Mesodermal cell (in vitro differentiated cells): ENCODE data around the gene SSBP2.
"Not testable (repeated sequence)": the region's sequence is repeated elsewhere in the genome, so short reads cannot be mapped to it uniquely, and the experiment has no call there.

ENCODE experiments used
- H3K27ac ChIP-seq: 2 replicates; pipeline ENCODE4 v1.7.0; 2013; ENCODE audit warnings: mild to moderate bottlenecking, low read depth, low read length, moderate library complexity; ENCODE audit not compliant: severe bottlenecking
- H3K36me3 ChIP-seq: 2 replicates; pipeline ENCODE4 v1.7.1; 2013; ENCODE audit warnings: mild to moderate bottlenecking, low read length, moderate library complexity; ENCODE audit not compliant: control insufficient read depth, insufficient read depth
- H3K4me1 ChIP-seq: one replicate; pipeline ENCODE4 v1.7.1; 2013; ENCODE audit warnings: mild to moderate bottlenecking, low read length; ENCODE audit not compliant: insufficient read depth, control insufficient read depth, poor library complexity, severe bottlenecking
- H3K4me3 ChIP-seq: 2 replicates; pipeline ENCODE4 v1.7.0; 2013; ENCODE audit warnings: low read length, control low read depth, mild to moderate bottlenecking; ENCODE audit not compliant: insufficient read depth, poor library complexity, severe bottlenecking; ENCODE audit errors: extremely low read depth
- H3K9me3 ChIP-seq: 2 replicates; pipeline ENCODE4 v1.7.1; 2013; ENCODE audit warnings: mild to moderate bottlenecking, low read length, moderate library complexity; ENCODE audit not compliant: control insufficient read depth
- WGBS, 2 experiments: methylation state at CpG; one replicate each; pipeline ENCODE4 v1.1.5; 2013; ENCODE audit warnings: missing lambda C conversion rate in 2 of 2; ENCODE audit not compliant: insufficient coverage in 2 of 2; 5-methylcytosine and 5-hydroxymethylcytosine counted together

Gene SSBP2

DNA sequence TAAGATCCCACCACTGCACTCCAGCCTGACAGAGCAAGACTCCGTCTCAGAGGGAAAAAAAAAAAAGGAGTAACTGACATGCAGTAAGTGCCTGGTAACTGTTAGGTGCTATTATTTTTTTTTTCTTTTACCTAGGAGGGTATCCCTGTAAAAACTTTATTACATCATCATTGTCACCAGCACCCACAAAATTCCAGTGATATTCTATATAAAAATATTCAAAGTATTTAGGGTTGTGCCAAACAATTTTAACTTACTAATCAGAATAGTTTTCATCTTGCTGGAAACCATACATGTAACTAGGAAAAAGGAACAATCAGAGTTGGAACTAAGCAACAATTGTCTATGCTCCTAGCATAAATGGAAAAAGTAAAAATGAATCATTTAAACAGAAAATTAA lies 112.4 kb downstream of the SSBP2 start:
- H3K9me3 ChIP-seq = no peaks in the 10 kb centered on the region
- WGBS, 2 experiments = no CpG with 5 or more reads among the region's 1 CpG
- H3K36me3 ChIP-seq = no peaks in the 10 kb centered on the region
- H3K27ac ChIP-seq = no peak overlapping the region
- H3K4me1 ChIP-seq = peaks cover 14% of the 10 kb centered on the region
- no peak overlapping the region for H3K4me3 ChIP-seq

DNA sequence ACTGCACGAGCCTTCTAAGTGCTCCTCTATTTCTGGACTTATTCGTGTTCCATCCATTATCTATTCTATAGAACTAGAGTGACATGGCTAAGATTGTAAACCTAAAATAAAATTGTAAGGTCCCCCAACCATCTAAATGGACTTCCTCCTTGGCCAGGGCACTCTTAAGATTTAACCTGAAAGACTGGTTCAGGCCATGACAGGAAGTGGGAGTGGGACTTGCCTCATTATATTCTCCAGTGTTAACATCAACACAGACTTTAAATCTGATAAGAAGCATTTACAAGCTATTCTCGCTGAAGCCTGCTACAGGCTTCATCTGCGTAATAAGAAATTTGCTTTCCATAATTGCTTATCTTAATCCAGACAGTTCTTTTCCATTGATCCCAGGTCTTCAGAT lies 117.0 kb downstream of the SSBP2 start:
- Histone ChIP-seq H3K4me1 (peaks cover 6% of the 10 kb centered on the region), H3K4me3 (no peak overlapping the region), H3K27ac (no peak overlapping the region), H3K9me3 (no peaks in the 10 kb centered on the region), H3K36me3 (no peaks in the 10 kb centered on the region)
- WGBS, 2 experiments = 81 to 89% methylated on average over 2 to 3 of the region's 4 CpGs

DNA sequence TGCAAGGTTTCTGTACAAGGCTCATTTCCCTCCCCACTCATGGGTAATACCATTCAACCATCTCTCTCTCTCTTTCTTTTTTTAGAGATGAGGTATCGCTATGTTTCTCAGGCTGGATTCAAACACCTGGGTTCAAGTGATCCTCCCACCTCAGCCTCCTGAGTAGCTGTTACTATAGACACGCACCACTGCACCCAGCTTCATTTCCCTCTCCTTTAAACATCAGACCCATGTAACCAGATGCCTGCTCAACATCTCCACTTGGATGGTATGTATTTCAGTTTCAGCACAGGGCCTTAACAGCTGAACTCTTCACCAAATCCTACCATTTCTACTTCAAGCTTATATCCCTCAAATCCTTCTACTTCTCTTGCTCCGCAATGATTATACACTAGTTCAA lies 117.4 kb downstream of the SSBP2 start:
- H3K27ac ChIP-seq = no peak overlapping the region
- H3K9me3 ChIP-seq = no peaks in the 10 kb centered on the region
- no peak overlapping the region for H3K4me3 ChIP-seq
- peaks cover 6% of the 10 kb centered on the region for H3K4me1 ChIP-seq
- WGBS, 2 experiments = 91 to 100% methylated on average over 2 of the region's 3 CpGs
- no peaks in the 10 kb centered on the region for H3K36me3 ChIP-seq

DNA sequence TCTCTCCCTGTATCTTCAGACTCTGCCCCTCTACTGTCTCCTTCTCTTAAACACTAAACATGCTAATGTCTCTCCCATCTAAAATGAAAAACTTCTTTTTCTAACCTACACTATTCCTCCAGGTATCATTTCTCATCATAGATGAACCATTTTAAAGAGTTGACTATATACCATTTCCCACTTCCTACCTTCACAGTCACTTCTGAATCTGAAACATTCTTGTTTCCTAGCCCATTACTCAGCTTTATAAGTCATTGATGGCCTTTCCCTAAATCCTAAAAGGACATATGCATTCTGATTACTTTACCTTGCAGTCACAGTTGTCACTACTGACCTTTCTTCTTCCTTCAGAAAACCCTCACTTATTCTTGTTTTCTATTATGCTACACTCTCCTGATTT lies 118.2 kb downstream of the SSBP2 start:
- no peak overlapping the region for H3K27ac ChIP-seq
- no peaks in the 10 kb centered on the region for H3K9me3 ChIP-seq
- peaks cover 6% of the 10 kb centered on the region for H3K4me1 ChIP-seq
- no peaks in the 10 kb centered on the region for H3K36me3 ChIP-seq
- no peak overlapping the region for H3K4me3 ChIP-seq

DNA sequence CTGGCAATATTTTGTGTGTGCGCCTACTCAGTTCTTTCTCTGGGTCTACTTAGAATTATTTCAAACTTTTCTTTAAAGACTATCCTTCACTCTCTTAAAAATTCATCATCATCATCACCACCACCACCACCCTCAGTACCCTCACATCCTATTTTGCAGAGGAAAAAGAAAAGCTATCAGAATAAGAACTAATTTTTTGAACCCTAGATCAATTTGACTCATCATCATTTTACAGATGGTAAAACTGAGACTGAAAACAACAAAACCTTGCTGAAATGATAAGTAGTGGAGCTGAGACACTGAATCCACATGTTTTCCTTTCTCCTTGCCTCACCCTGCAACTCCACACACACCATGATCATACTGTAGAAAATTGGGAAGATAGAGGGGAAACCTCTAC lies 119.3 kb downstream of the SSBP2 start:
- no peaks in the 10 kb centered on the region for H3K9me3 ChIP-seq
- no peak overlapping the region for H3K27ac ChIP-seq
- no peak overlapping the region for H3K4me3 ChIP-seq
- H3K36me3 ChIP-seq = no peaks in the 10 kb centered on the region
- no CpG with 5 or more reads among the region's 1 CpG for WGBS, 2 experiments
- H3K4me1 ChIP-seq = peaks cover 11% of the 10 kb centered on the region

DNA sequence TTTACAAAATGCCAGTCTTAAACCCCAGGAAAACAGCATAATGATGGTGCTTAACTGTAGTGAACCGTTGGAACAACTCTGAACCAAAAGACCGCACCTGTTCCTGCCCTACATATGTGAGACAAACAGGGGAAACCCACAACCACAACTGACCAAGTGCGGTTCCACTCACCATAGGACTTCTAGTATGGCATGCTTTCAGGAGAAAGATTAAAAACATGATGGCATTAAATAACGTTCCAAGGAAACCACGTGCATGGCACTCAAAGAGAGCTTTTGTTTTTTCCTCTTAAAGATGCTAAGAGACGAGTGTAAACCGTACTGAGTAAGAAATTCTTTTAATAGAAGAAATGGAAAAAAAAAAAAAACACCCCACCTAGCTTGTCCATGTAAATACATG lies 119.8 kb downstream of the SSBP2 start:
- Histone ChIP-seq H3K36me3 (no peaks in the 10 kb centered on the region), H3K4me1 (peaks cover 16% of the 10 kb centered on the region)
- 90 to 94% methylated on average over 2 of the region's 7 CpGs for WGBS, 2 experiments

DNA sequence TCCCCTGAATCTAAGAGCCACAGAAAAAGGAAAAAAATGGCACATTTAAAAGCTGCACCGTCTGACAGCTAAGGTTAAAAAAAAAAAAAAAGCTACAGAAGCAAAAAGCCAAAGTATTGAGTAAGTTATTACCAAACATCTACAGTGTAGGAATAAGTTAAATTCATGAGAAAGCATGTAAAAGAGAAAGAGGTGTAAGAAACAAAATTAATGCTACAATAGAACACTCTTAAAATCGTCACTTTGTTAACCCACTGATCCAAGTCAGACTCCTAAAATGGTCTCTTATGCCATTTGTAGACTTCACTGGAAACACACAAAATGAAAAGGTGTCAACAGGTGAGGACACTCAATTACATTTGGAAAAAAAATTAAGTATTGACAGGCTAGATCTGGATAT lies 120.2 kb downstream of the SSBP2 start:
- no peaks in the 10 kb centered on the region for H3K9me3 ChIP-seq
- no peak overlapping the region for H3K27ac ChIP-seq
- no peak overlapping the region for H3K4me3 ChIP-seq
- WGBS, 2 experiments = no CpG with 5 or more reads among the region's 2 CpGs
- peaks cover 18% of the 10 kb centered on the region for H3K4me1 ChIP-seq
- H3K36me3 ChIP-seq = no peaks in the 10 kb centered on the region

More for the DNA sequence above, 119.8 kb downstream of the SSBP2 start:
- H3K4me3 ChIP-seq = no peak overlapping the region
- H3K27ac ChIP-seq = no peak overlapping the region
- H3K9me3 ChIP-seq = no peaks in the 10 kb centered on the region

DNA sequence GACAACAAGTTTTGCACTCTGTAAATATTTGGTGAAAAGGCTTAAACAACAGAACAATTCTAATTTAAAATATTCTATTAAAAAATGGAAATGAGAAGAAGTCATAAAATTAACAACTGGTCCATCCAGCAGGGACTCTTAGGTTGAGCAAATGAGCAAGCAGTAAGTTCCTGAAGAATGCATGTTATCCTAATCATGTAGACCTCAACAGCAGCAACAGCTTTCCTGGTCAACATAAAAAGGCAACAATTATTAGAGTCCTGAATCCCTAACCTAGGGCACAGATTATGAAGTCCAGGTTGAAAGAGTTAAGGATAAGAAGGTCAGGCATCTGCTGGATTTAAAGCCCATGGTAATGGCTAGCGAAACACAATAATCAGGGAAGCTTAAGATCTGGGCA lies 120.9 kb downstream of the SSBP2 start:
- Histone ChIP-seq H3K27ac (no peak overlapping the region), H3K4me3 (no peak overlapping the region), H3K36me3 (no peaks in the 10 kb centered on the region), H3K9me3 (no peaks in the 10 kb centered on the region), H3K4me1 (peaks cover 21% of the 10 kb centered on the region)
- WGBS, 2 experiments = 100% methylated on average over 1 of the region's 1 CpG; no CpG with 5 or more reads in 1 of the 2 experiments

DNA sequence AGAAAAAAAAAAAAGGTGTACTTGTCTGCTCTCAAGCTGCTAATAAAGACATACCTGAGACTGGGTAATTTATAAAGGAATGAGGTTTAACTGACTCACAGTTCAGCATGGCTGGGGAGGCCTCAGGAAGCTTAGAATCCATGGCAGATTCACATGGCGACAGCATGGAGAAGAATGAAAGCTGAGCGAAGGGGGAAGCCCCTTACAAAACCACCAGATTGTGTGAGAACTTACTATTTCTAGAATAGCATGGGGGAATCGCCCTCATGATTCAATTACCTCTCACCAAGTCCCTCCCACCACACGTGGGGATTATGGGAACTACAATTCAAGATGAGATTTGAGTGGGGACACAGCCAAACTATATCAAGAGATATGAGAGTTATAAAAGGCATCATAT lies 122.8 kb downstream of the SSBP2 start:
- H3K36me3 ChIP-seq, H3K9me3 ChIP-seq, H3K4me3 ChIP-seq, H3K27ac ChIP-seq: not testable (repeated sequence)
- H3K4me1 ChIP-seq = peaks cover 15% of the 10 kb centered on the region
- 86 to 89% methylated on average over 1 of the region's 4 CpGs for WGBS, 2 experiments

DNA sequence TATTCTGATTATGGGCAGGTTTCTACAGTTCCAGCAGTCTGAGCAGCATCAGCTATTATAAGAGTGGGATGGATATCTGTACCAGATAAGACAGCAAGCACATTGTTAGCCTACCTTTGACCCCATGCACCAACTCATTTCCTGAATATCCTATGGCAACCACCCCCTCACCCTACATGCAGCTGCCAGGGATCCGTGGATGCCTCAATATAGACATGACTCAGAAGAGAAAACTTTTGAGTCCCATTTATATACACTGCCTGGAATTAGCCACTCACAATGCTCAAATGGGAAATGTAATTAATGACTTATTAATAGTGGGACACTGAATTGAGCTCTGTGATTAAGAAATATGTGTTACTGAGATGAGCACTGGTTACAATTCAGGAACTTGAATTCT lies 124.4 kb downstream of the SSBP2 start:
- H3K27ac ChIP-seq = peak overlapping the region; percentile 62
- peaks cover 6% of the 10 kb centered on the region for H3K36me3 ChIP-seq
- WGBS, 2 experiments = no CpG with 5 or more reads among the region's 1 CpG
- H3K4me3 ChIP-seq = no peak overlapping the region
- no peaks in the 10 kb centered on the region for H3K9me3 ChIP-seq
- H3K4me1 ChIP-seq = peaks cover 15% of the 10 kb centered on the region

DNA sequence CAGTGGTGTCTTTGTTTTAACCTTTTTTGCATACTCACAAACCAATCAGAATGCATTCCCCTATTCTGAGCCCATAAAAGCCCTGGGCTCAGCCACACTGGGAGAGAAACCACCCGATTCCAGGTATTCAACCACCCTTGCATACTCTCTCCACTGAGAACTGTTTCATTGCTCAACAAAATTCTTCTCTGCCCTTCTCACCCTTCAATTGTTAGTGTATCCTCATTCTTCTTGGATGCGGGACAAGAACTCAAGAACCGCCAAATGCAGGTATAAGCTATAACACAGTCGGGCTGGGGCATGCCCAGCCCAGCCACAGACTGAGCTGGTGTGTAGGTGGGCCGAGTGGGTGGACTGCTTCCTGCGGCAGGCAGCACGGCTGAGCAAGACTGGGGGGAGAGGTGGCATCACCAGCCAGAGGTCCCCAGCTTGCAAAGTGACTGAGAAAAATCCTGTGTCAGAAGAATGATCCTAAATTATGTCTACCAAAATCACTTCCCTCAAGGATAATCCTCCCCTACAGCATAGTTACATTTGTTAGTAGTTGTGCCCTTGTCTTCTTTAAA lies 141.0 kb downstream of the SSBP2 start:
- Histone ChIP-seq H3K4me1 (no peaks in the 10 kb centered on the region), H3K4me3 (no peak overlapping the region), H3K36me3 (peaks cover 3% of the 10 kb centered on the region), H3K27ac (no peak overlapping the region), H3K9me3 (peaks cover 7% of the 10 kb centered on the region)
- 91 to 92% methylated on average over 5 to 6 of the region's 7 CpGs for WGBS, 2 experiments
